NCI-H1436 treated with DMSO at 0.1 percent for 48 hours (cell line): ENCODE results near the gene IRF2.

Source experiments
- DNase-seq: peaks from one replicate; lab custom pipeline; 2025; lab: John Stamatoyannopoulos, UW

Gene IRF2

DNA sequence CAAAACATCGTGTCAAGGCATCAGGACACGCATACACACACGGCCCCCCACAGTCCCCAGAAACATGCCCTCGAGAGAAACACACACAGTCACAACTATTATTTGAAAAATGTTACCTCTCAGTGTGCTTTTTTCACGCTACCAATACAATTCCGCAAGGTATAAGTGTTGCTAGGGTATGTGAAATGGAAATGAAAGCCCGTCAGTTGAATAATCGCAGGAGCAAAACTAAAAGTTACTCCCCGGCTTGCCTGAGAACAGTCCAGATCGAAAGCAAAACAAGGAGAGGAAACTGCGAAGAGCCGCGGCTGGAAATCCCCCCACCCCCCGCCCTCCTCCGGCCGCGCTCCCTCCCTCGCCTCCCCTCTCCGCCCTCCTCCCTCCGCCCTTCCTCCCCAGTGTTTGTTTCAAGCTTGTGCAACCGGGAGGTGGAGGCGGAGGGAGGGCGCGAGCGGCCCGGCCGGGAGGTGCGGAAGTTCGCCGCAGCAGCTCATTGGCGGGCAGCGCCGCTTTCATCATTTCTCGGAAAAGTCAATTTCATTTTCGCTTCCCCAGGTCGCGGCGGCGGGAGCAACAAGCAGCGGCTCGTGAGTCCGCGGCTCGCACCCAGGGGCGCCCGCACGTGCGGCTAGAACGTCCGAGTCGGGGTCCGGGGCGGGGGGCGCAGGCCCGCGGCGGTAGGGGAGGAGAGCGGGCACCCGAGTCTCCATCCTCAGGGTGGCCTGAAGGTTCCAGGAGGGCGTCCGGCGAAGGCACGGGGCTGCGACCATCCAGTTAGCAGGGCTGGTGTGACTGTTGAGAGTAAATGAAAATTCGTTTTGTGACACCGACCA, at the start of gene IRF2:
IRF2 (minus strand) TSS at position 288 of the 833 bp plus-strand sequence. CDS start 45,486 bp downstream, outside the sequence.
- peak; percentile 26 for DNase-seq

DNA sequence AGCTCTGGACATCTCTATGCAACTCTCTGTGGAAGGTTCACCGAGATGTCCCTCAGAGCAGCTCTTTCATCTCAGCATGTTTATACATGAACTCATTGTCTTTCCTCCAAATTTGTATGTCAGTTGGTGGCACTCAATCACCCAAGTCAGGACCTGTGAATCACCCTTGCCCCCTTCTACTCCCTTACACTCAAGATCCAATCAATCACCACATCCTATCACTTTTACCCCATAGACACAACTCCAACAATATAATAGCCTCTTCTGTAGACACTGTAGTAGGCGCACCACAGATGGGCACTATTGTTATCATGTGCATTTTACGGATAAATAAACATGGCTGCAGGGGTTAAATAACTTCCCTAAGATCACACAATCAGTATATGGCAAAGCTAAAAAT, 41.3 kb upstream of the IRF2 start:
- no peak for DNase-seq

DNA sequence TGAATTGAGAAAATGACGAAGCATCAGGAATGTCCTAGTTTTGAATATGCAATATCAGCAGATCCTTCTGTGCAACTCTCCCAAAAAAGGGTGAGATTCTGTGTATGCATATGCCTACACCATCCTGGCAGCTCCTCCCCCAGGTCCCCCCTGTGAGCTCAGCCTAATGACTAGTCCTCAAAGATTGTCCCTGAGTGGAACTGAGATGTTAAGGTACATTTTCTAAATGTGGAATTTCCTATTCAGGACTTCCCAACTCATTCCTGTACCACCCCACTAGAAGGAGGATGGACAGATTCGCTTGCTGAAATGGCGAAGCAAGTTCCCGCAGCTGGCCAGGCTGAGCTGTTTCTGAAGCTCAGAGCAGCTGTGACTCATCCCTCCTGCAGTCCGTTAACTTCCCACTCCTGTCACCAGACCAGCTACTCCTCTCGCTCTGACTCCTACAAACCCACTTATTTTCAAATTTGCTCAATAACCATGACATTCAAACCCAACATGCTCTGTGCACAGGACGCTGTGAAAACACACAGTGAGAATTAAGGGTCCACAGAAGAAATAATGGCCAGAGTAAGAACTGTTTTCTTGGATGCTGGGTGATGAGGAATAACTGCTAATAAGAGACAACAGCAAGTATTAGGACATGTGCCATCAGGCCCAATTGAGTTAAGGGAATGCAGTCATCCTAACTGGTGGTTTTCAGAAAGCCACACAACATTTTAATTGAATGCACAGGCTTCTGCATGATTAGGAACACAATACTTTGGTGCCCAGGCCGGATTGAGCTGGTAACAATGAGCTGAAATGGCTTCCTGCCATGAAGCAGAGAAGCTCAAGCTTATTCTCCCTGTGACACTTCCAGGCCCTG, 40.0 kb upstream of the IRF2 start:
- no peak for DNase-seq

DNA sequence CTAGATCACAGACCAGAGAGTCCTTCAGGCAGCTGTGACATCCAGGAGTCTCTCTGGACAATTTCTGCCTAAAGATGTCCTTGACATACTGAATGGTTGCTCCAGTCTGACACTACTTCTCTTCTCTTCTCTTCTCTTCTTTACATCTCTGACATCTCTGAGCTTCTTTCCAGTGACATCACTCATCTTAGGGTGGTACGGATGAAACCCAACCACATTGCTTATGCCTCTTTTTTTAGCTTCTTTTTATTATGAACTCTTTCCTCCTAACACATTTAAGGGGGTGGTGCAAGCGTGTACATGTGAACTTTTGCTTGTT, 39.4 kb upstream of the IRF2 start:
- DNase-seq: no peak

DNA sequence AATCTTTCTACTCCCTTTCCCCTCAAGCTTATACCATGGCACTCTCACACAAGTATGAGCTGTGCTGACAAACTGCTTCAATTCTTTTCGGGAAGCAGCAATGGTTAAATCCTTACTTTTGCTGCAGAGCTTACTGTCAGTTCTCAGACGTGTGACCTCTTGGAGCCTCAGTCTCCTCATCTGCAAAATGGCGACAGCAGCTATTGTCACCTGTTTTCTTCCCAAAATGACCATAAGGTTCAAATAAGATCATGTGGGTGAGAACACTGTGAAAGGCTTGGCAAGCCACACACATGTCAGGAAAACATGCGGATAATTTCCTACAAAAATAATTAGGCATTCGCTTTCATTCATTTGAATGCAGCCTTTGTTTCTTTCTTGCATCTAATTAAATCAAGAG, 36.8 kb upstream of the IRF2 start:
- DNase-seq: no peak

DNA sequence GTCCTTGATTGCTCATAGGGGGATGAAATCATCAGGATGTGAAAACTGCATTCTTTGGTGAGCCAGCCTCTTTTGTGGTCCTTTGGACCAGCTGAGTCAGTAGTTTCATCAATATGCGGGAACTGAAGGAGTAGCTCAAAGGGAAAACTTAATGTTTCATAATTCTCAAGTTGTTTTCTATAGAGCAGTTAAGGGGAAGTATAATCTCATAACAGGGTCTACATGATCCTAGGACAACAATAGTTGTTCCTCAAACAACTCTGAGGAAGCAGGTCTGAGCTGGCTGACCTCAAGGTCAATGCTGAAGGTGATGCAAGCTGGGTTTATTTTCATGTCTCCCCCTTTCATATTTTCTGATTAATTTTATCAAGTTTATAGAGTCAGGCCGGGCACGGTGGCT, 36.1 kb upstream of the IRF2 start:
- no peak for DNase-seq

DNA sequence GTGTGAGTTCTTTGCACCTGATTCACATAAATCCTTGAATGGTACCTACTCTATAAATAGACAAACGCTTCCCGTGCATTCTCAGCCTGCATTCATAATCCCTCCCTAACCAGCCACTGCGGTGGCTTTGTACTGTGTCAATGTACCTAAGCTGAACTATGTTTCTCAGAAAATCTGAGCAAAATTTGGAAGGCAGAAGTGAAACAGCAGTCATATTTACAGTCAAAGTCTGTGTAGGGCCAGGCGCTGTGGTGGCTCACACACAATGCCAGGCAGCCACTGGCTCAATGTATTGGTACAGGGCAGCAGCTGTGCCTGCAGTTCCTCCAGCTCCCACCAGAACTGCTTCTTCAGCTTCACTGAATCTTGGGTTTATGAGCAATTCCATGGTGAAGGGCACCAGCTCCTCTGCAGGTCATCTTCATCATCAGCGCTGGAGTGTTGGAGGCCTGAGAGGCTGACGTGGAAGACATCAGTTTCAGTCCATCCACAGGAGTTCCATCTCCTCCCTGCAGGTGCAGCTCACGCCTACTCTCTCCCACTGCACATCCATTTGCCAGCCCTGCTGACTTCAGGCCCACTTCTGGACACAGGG, 32.3 kb upstream of the IRF2 start:
- no peak for DNase-seq

DNA sequence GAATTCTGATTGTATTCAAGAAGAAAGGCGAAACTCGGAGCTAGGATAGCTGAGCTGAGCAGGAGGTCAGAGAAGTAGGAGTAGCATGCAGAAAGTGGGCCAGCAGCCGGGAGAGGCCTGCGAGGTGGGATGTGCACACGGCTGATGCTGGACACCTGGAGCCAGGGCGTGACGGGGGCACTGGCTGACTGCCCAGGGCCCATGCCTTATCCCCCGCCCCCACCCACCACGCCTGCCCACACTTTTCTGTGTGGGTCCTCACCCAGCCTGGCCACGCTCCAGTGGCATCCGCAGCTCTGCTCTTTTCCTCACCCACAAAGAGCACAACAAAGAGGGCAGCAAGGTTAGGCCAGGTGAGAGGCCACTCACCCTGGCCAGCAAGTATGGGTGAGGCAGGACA, 30.0 kb upstream of the IRF2 start:
- DNase-seq: no peak

DNA sequence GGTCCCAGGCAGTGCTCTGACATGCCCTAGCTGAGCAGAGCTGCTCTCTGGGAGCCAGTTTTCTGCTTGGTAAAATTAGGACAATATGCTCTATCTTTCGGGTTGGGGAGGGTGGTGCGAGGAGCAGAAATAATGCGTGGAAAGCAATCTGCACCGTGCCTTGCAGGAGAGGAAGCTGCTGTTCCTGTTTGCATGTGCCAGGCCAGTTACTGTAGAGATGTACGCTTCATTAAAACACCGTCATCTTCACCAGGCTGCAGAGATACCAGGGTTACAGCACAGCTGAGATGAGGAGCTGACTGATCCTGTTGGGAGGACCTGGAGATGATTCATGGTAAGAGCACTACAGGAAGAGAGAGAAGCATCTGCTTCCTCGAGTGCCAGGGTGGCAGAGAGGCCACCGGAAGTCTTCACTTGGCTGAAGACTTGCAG, 29.5 kb upstream of the IRF2 start:
- no peak for DNase-seq

DNA sequence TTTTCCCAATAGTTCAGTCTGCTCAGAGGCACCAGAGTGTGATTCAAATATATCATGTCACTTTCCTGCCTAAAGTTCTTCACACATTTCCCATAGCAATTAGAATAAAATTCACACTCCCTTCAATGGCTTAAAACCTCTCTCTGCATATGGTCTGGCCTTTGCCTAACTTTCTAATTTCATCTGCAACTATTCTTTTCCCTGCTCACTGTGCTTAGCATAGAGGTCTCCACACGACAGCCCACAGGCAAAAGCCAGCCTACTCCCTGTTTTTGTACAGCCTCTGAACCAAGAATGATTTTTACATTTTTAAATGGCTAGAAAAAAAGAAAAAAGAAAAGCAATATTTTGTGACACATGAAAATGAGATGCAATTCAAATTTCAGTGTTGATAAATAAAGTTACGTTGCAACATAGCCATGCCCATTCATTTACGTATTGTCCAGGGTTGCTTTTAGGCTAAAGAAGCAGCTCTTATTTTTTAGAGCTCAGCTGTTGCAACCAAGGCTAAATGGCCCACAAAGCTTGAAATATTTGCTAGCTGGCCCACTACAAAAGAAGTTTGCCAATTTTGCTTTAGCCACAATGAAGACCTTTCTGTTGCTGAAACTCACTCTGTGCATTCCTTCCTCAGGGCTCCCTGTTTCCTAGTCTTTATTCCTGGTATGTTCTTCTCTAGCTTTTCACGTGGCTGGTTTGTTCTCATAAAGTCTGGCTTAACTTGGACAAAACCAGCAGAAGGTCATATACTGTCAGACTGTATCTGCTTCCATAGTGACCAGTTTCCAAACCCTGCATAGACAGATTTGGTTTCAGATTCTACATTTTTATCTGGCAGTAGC, 26.6 kb upstream of the IRF2 start:
- no peak for DNase-seq

DNA sequence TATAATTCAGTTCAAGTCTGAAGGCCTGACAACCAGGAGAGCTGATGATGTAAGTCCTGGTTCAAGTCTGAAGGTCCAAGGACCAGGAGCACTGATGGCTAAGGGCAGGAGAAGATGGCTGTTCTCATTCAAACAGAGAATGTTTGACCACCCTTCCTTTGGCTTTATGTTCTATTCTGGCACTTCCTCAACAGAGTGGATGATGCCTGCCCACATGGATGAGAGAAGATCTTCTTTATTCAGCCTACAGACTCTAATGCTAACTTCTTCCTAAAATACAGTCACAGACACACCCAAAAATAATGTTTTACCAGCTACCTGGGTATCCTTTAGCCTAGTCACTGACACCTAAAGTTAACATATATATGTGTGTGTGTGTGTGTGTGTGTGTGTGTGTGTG, 25.6 kb upstream of the IRF2 start:
- no peak for DNase-seq

DNA sequence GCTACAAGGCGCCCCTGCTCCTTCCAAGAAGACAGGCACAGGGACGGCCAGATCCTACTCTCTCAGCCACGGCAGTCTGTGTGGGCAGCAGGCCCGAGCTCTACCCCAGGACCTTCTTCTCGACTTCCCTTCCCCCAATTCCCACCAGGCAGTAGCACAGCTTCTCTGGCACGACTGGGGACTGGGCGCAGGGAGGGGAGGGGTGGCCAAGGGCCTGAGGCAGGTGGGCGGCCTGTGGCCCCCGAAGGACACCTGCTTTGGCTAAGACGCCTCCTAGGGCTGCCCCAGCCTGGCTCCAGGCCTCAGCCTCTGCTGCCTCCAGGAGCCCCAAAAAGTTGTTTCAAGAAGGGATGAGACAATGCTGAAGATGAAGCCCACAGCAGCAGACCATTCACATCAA, 24.2 kb upstream of the IRF2 start:
- no peak for DNase-seq

DNA sequence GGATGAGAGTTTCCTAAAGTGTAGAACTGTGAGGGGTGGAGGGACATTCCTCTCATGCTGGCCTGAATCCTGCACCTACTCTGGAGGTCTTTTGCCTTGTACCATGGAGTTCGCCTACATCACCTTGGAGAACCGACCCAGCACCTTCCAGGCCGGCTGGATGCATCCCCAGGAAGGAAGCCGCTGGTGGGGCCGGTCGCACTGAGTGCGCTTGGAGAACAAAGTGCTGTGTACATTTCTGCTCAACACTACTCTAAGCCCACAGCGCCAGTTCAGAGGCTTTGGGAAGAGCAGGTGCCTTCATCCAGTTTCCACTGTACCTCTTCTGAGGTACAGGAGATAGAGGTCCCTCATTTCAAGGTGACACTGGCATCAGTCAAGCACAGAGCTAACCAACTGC, 15.4 kb upstream of the IRF2 start:
- no peak for DNase-seq

DNA sequence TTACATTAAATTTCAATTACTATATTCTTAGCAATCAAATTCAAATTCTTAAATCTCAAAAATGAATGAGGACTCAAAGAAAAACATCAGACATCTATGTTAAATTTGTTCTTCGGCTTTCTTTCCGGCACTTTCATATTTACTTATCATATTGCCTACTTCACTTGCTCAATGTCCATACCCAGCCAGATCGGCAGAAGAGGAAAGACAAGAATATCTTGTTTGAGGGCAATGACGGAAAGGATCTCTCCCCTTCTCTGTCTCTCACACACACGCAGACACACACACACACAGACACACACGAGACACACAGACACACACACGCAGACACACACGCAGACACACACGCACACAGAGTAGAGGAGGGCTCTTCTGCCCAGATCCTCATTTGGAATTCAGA, 13.2 kb upstream of the IRF2 start:
- DNase-seq: no peak

DNA sequence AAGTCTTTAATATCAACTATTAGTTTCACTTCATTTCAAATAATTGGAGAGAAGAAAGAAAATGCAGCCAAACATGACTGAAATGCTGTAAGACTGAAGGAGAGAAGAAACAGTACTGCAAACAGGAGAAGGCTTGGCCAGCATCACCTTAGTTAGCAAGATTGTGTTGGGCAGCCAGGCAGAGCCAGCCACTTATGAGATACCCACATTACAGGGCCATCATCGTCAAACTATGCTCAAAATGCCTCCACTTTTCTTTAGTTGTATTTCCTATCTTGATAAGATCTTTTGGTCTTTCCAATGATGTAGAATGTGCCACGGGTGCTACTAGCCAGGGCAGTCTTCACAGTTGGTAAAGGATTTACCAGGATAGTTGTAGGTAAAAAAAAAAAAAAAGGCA, 10.9 kb upstream of the IRF2 start:
- DNase-seq: no peak

DNA sequence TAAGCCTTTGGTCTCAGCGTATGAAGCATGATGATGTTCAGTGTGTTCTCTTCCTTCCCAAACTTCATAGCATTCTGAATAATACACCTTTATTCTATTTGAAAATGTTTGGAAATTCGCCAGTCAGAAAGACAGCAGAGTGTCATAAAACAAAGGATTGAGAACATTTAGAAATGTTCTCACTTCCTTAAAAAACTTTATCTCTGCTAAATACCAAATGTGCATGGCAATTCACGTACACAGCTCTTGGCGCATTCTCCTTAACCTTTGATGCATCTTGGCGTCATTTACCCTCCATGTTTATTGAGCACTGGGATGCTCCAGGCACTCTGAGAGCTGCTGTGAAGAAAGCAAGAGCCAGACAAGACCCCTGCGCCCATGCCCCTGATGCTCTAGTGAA, 7.2 kb upstream of the IRF2 start:
- DNase-seq: no peak

DNA sequence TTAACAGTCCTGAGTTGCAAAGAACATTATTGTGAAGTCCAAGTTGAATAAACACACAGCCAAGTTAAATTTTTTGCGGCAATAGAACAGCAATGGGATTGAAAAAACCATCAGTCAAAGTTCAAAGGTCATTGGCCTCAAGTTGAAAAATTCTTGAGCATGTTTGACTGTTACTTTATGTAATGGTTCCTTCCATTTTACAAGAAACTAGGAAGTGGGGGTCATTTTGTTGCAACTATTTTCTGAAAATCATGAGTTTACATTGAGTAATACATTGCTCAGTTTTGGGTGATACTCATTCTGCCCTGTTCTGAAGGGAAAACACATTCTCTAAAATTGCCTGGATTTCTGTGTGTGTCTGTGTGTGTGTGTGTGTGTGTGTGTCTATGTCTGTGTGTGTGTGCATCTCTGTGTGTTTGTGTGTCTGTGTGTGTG, 5.2 kb upstream of the IRF2 start:
- no peak for DNase-seq

DNA sequence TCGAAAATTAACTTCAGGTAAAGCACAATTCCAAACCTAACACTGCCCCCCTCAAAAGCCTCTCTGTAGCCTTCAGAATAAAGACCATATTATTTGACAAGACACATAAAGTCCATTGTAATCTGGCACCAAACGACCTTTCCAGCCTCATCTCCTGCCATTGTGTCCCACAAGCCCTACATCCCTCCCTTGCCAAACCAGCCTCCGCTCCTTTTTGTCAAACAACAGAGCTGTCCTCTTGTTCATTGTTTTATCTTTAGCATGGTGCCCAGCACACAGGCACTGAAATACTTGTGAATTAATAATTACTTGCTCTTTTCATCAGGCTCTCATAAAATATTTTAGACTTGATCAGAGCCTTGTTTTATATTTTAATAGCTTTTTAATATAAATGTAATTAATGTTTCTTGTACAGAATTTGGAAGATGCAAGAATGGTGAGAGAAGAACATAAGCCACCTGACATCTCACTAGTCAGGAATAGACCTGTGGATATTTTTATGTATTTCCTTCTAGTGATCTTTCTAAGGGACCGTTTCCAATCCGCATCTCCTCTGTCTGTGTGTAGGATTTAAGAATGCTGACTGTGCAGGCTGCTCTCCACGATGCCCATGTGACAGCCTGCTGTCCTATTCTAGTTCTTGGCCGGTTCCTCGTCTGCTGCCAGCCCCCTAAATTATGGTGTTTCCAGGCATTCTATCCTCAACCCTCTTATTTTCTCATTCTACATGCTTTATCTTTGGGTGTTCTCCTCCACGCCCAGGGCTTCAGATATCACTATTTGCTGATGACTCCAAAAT, 3.0 kb upstream of the IRF2 start:
- DNase-seq: no peak

DNA sequence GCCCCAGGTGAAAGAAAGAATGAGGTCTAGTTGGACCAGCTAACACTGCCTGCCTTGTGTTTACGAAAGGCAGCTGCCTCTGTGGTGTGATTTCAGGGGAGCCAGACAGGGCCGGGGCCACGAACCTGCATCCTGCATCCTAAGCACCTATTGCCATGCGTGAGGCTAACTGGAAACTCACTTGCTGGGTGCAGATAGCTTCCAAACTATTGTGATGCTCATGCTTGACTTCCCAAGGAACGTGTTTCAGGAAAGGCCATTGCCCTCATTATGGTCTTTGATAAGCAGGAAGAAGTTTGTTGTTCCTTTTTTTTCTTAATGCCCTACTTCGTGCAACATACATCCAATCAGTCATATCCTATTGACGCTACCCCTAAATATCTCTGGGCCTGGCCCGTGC, 2.3 kb upstream of the IRF2 start:
- no peak for DNase-seq

DNA sequence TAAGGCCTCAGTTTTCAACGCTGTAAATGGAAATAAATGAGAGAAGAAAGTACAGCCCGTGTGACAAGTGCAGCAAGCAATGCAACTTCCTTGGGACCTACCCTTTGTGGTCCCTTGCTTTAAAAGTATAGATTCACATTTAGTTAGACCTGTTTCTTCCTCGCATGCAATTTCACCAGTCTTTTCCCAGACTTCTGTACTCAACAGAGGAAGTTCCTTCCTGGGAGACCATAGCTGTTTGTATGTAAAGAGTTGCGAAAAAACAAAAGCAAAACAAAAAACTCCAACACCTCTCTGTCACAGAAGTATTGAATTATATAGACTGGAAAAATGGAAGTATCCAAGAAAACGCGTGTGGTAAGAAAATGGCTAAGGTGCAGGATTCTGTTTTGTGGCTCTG, 1.1 kb upstream of the IRF2 start:
- no peak for DNase-seq

DNA sequence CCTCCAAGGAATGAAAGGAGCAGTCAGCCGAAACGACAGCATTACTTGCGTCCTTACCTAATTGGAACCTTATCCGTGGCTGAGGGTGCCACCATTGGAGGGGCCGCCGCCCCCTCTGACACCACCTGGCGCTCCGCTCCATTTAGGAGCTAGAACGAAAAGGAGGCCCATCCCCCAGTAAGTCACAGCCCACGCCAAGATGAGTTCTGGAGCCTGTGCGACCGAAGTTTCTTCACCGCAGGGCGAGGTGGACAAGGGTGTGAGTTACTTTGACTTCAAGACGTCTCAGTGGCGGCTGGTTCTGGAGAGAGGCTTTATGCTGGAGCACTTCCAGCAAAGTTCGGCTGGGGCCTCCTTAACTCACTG, 729 bp upstream of the IRF2 start:
- no peak for DNase-seq
